Measurements from ENCODE around the gene KHDRBS1. TPM values are rescaled to one million over a fixed set of nuclear protein-coding genes. Genes with fewer than 3 reads are reported as not detected.

KHDRBS1 gene
- 10 to 100 TPM; 21.4 to 99.9 (median 76.9) TPM for total RNA-seq
- polyA plus RNA-seq: 10 to 100 TPM; 50.3 to 64.5 (median 53.6) TPM
- long read RNA-seq, donor 1, transcript KHDRBS1-202 (9 exons, 2,757 nt): major isoform, 20 of 21 reads
- long read RNA-seq, donor 1, partial matches to known transcripts: 0 of 21 reads
- long read RNA-seq, donor 1, other reads (novel, unspliced or antisense): 0 of 21 reads
- long read RNA-seq, donor 2, transcript KHDRBS1-202 (9 exons, 2,757 nt): major isoform, 35 of 36 reads
- long read RNA-seq, donor 2, partial matches to known transcripts: 0 of 36 reads
- long read RNA-seq, donor 2, other reads (novel, unspliced or antisense): 0 of 36 reads
- long read RNA-seq, donor 3, transcript KHDRBS1-202 (9 exons, 2,757 nt): major isoform, 21 of 21 reads
- long read RNA-seq, donor 3, partial matches to known transcripts: 0 of 21 reads
- long read RNA-seq, donor 3, other reads (novel, unspliced or antisense): 0 of 21 reads
- long read RNA-seq, donor 4, partial matches to known transcripts: 8 of 10 reads
- long read RNA-seq, donor 4, other reads (novel, unspliced or antisense): 0 of 10 reads
- long read RNA-seq, donor 5, transcript KHDRBS1-202 (9 exons, 2,757 nt): major isoform, 52 of 61 reads
- long read RNA-seq, donor 5, partial matches to known transcripts: 5 of 61 reads
- long read RNA-seq, donor 5, other reads (novel, unspliced or antisense): 0 of 61 reads
- long read RNA-seq, donor 6: 0 reads
- long read RNA-seq, donor 7, transcript KHDRBS1-202 (9 exons, 2,757 nt): major isoform, 41 of 173 reads
- long read RNA-seq, donor 7, partial matches to known transcripts: 128 of 173 reads
- long read RNA-seq, donor 7, other reads (novel, unspliced or antisense): 0 of 173 reads
- long read RNA-seq, donor 8, transcript KHDRBS1-202 (9 exons, 2,757 nt): major isoform, 32 of 36 reads
- long read RNA-seq, donor 8, partial matches to known transcripts: 0 of 36 reads
- long read RNA-seq, donor 8, other reads (novel, unspliced or antisense): 0 of 36 reads
- long read RNA-seq, donor 9, transcript KHDRBS1-202 (9 exons, 2,757 nt): major isoform, 15 of 20 reads
- long read RNA-seq, donor 9, partial matches to known transcripts: 5 of 20 reads
- long read RNA-seq, donor 9, other reads (novel, unspliced or antisense): 0 of 20 reads
- long read RNA-seq, donor 10, transcript KHDRBS1-202 (9 exons, 2,757 nt): major isoform, 9 of 10 reads
- long read RNA-seq, donor 10, partial matches to known transcripts: 0 of 10 reads
- long read RNA-seq, donor 10, other reads (novel, unspliced or antisense): 0 of 10 reads

- Histone ChIP-seq H3K9me3 (no peaks in the 10 kb centered on the region), H3K27me3 (no peaks in the 10 kb centered on the region), H3K36me3 (peaks cover 0 to 6% (median 0%) of the 10 kb centered on the region in 4 donors), H3K4me3 (peak within 1 kb of the TSS; percentile 79 to 100 (median 91)), H3K4me1 (peaks cover 20 to 45% (median 40%) of the 10 kb centered on the region in 4 donors), H3K27ac (peak within 1 kb of the TSS; percentile 97 to 100 (median 99))
- TF ChIP-seq CTCF (IDR thresholded peaks at IDR 0.05): peak in 1 of 7 experiments; percentile 12
- peak; percentile 81 to 96 (median 90) for TF ChIP-seq POLR2AphosphoS5 (IDR thresholded peaks at IDR 0.05)
- TF ChIP-seq EP300 (IDR thresholded peaks at IDR 0.05): no peak
- TF ChIP-seq POLR2A (IDR thresholded peaks at IDR 0.05): peak in 1 of 4 donors; percentile 28
- intact Hi-C loops (cut with DNase I; ENCODE audit: low total_unique reads): loop anchor here (10.0 kb wide), 1 partner anchor 51 kb away; no protein-coding TSS in a partner anchor
- DNase-seq: peak; percentile 99 to 100
- 0 to 1% (median 0%) methylated on average over 47 to 101 of the region's 101 CpGs for WGBS, 5 donors
Observed at GRCh38 chr1:32013386-32014198, at the start of gene KHDRBS1. TSS of gene KHDRBS1 (plus strand) at chr1:32013868. CDS start at chr1:32013996, 128 bp downstream.

- Histone ChIP-seq H3K27ac (no peak overlapping the region), H3K36me3 (no peaks in the 10 kb centered on the region), H3K9me3 (no peaks in the 10 kb centered on the region), H3K4me3 (no peak overlapping the region), H3K4me1 (no peaks in the 10 kb centered on the region), H3K27me3 (no peaks in the 10 kb centered on the region)
- intact Hi-C loops (cut with DNase I; ENCODE audit: low total_unique reads): no loop called here
- TF ChIP-seq POLR2A (IDR thresholded peaks at IDR 0.05): no peak
- no peak for TF ChIP-seq EP300 (IDR thresholded peaks at IDR 0.05)
- TF ChIP-seq CTCF (IDR thresholded peaks at IDR 0.05): no peak
- no peak for TF ChIP-seq POLR2AphosphoS5 (IDR thresholded peaks at IDR 0.05)
- DNase-seq: no peak
- 80 to 86% (median 85%) methylated on average over 3 of the region's 3 CpGs for WGBS, 5 donors
Observed at GRCh38 chr1:31970873-31971272, 42.8 kb upstream of the KHDRBS1 start.

GRCh38 chr1:31976401-31976800 is 37.3 kb upstream of the KHDRBS1 start:
- H3K27me3 ChIP-seq: no peaks in the 10 kb centered on the region
- TF ChIP-seq POLR2A (IDR thresholded peaks at IDR 0.05) (no peak), CTCF (IDR thresholded peaks at IDR 0.05) (no peak), POLR2AphosphoS5 (IDR thresholded peaks at IDR 0.05) (no peak), EP300 (IDR thresholded peaks at IDR 0.05) (no peak)
- DNase-seq: no peak
- no peaks in the 10 kb centered on the region for H3K9me3 ChIP-seq
- no peaks in the 10 kb centered on the region for H3K36me3 ChIP-seq
- no peak overlapping the region for H3K4me3 ChIP-seq
- H3K27ac ChIP-seq: no peak overlapping the region
- H3K4me1 ChIP-seq: peaks cover 0 to 14% (median 12%) of the 10 kb centered on the region in 4 donors
- WGBS, 5 donors: 89 to 100% (median 95%) methylated on average over 1 of the region's 1 CpG
- intact Hi-C loops (cut with DNase I; ENCODE audit: low total_unique reads): no loop called here

All from stomach (tissue), 19 donors.